D721Med (cell line): Measurements from ENCODE around the gene CCL20.
"Not testable (repeated sequence)": the region's sequence is repeated elsewhere in the genome, so short reads cannot be mapped to it uniquely, and the experiment has no call there.

Source experiments
- DNase-seq: peaks from one replicate; pipeline ENCODE4 v3.0.0; 2011; ENCODE audit warnings: low spot score; ENCODE audit not compliant: insufficient read length
- FAIRE-seq: peaks from 2 replicates; lab custom pipeline; 2011; peaks lifted over from hg19 to GRCh38; lab: Jason Lieb, UNC
- TF ChIP-seq, protein P1 (sequence below): IDR thresholded peaks from 2 replicates; pipeline ENCODE4 v1.5.1; 2012; ENCODE audit warnings: mild to moderate bottlenecking, control low read depth; ENCODE audit not compliant: insufficient read depth; ENCODE audit errors: missing control alignments

CCL20 gene

DNA sequence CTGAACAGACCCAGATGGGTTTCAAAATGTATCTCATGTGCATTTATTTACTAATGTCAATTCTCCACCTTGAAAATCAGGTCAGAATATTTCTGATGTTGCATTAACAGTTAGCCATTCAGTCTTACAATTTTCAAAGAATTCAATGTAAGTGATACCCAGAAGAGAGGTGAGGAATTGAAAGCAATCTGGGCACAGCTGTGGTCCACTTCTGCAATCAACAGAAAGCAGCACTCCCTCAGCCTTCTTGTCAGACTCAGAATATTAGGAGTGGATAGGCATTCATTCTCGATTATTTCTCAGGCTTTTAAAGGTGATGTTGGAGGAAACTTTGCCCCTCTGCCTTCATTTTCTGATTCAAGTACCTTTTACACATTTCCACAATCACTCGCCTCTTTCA is 15.7 kb downstream of the CCL20 start:
- FAIRE-seq = no peak
- DNase-seq = no peak
- TF ChIP-seq, protein P1, sequence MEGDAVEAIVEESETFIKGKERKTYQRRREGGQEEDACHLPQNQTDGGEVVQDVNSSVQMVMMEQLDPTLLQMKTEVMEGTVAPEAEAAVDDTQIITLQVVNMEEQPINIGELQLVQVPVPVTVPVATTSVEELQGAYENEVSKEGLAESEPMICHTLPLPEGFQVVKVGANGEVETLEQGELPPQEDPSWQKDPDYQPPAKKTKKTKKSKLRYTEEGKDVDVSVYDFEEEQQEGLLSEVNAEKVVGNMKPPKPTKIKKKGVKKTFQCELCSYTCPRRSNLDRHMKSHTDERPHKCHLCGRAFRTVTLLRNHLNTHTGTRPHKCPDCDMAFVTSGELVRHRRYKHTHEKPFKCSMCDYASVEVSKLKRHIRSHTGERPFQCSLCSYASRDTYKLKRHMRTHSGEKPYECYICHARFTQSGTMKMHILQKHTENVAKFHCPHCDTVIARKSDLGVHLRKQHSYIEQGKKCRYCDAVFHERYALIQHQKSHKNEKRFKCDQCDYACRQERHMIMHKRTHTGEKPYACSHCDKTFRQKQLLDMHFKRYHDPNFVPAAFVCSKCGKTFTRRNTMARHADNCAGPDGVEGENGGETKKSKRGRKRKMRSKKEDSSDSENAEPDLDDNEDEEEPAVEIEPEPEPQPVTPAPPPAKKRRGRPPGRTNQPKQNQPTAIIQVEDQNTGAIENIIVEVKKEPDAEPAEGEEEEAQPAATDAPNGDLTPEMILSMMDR = no peak

DNA sequence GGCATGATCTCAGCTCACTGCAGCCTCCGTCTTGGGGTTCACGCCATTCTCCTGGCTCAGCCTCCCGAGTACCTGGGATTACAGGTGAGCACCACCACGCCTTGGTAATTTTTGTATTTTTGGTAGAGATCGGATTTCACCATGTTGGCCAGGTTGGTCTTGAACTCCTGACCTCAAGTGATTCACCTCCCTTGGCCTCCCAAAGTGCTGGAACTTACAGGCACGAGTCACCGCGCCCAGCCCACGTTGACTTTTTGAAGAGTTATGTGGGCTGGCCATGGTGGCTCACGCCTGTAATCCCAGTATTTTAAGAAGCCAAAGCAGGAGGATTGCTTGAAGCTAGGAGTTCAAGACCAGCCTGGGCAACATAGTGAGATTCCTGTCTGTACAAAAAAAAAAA is 20.8 kb downstream of the CCL20 start:
- FAIRE-seq (no peak), DNase-seq (no peak)
- TF ChIP-seq, protein P1 = no peak

DNA sequence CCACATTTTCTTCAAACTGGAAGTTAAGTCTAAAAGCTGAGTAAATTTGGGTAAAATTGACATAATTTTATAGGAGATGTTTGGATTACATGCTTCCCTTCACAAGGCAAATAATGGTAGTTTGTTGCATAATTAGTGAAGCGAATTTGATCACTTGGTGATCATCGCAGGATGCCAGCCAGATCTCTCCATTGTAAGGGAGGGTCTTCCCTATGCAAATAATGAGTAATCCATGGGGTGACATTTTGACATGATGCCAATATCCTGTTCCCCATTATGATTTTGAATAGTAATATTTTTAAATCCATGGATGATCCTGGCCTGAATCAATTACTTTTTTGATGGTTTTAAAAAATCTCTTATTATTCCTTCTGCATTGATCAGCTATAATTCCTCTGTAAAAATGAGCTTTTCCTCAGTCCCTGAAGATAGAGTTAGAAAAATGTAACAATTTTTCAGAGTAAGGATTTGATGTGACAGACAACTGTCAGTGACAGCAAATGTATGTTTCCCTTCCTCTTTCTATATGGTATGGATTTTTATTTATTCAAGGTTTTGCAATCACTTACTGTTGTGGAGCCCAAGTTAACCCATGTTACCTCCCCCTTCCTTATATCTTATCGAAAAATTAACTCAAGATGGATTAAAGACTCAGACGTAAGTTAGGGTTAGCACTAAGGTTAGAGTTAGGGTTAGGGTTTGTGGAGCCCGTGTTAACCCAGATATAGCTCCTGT is 21.4 kb downstream of the CCL20 start:
- DNase-seq (no peak), FAIRE-seq (no peak)
- TF ChIP-seq, protein P1 = no peak

DNA sequence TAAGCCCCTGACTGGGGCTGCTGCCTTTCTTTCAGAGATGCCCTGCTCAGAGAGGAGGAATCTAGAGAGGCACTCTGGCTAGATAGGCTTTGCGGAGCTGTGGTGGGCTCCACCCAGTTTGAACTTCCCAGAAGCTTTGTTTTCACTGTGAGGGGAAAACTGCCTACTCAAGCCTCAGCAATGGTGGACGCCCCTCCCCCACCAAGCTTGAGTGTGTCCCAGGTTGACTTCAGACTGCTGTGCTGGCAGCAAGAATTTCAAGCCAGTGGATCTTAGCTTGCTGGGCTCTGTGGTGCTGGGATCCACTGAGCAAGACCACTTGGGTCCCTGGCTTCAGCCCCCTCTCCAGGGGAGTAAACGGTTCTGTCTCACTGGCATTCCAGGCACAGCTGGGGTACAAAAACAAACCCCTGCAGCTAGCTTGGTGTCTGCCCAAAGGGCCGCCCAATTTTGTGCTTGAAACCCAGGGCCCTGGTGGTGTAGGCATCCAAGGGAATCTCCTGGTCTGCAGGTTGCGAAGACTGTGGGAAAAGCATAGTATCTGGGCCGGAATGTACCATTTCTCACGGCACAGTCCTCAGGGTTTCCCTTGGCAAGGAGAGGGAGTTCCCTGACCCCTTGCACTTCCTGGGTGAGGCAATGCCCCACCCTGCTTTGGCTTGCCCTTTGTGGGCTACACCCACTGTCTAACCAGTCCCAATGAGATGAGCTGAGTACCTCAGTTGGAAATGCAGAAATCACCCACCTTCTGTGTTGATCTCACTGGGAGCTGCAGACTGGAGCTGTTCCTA is 25.9 kb downstream of the CCL20 start:
- DNase-seq, FAIRE-seq: not testable (repeated sequence)

DNA sequence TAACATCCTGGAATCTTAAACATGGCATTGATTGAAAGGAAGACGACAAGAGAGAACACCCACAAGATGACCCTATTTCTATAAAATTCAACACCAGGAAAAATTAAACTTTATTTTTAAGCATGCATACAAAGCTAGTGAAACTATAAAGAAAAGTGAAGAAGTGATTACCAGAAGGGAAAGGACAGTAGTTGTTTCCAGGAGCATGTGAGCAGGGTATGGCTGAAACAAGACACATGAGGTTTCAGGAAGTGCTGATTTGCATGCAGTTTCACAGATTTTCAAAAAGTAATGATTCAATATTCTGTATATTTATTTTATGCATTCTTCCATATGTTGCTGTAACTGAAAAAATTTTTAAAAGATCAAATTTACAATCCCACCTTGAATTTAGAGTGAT is 33.2 kb downstream of the CCL20 start:
- no peak for FAIRE-seq
- TF ChIP-seq, protein P1 = no peak

DNA sequence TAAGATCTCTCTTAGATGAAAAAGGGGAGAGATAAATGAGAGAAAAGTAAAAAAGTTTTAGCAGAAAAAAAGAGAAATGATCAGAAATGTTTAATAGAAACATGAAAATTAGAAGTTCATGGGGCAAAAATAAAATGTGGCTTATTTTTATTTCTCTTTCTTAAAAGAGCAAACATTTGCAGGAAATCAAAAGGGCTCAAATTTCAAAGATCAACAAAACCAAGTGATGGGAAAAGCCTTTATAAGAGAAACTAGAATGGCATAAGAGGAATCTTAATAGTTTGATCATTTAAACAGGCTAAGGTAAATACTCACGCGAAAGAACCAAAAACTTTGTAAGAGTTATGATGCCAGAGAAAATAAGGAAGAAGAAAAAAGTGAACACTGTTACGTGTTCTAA is 34.5 kb downstream of the CCL20 start:
- TF ChIP-seq, protein P1 = no peak
- no peak for DNase-seq
- FAIRE-seq = no peak

More for the DNA sequence above, 33.2 kb downstream of the CCL20 start:
- no peak for DNase-seq

DNA sequence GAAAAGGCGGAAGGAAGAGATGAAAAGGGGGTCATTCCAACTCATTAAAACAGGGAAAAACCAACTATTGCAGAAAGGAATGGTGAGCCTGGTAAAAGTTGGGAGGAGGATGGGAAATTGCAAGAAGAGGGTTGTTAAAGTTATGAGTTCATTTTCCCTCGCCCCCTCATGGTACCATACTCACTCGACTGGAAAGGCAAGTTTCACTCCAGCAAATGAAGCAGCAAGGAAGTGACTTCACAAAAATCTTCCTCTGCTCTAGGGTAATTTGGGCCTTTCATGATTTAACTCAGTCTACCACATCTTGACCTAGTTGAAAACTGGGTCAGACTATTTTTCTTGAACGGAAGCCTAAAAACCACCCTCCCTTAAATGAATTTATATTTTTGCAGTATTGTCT is 34.9 kb downstream of the CCL20 start:
- TF ChIP-seq, protein P1 = no peak
- FAIRE-seq (no peak), DNase-seq (no peak)
